ENCODE data around the gene ZDHHC4.
"Not testable (repeated sequence)": the region's sequence is repeated elsewhere in the genome, so short reads cannot be mapped to it uniquely, and the experiment has no call there.

Gene ZDHHC4

DNA sequence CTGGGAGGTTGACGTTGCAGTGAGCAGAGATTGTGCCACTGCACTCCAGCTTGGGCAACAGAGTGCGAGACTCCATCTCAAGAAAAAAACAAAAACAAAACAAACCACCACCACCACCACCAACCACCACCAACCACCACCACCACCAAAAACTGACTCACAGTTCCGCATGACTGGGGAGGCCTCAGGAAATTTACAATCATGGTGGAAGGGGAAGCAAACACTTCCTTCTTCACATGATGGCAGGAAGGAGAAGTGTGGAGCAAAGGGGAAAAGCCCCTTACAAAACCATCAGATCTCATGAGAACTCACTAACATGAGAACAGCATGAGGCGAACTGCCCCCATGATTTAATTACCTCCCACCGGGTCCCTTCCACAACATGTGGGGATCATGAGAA is 57.7 kb downstream of the ZDHHC4 start:
- DNase-seq (ENCODE audit: low spot score): not testable (repeated sequence)

GRCh38 chr7:6636741-6637543 is 59.7 kb downstream of the ZDHHC4 start, which contains the start of gene ZNF316:
TSS of gene ZNF316 (plus strand) at chr7:6637318. CDS start at chr7:6642410, 5,092 bp downstream.
- DNase-seq (ENCODE audit: low spot score): no peak

- DNase-seq (ENCODE audit: low spot score): peak; percentile 63
Measured at GRCh38 chr7:6637544-6638229, 60.4 kb downstream of the ZDHHC4 start.

Data from ecto neural progenitor cell (in vitro differentiated cells).